SKM-1 (cell line): ENCODE measurements around the gene VPS18.

Source experiments
- DNase-seq: peaks from one replicate; lab custom pipeline; 2025; ENCODE audit not compliant: unreplicated experiment; lab: John Stamatoyannopoulos, UW

The VPS18 gene

GRCh38 chr15:40899536-40900207 is 5.4 kb downstream of the VPS18 start:
- no peak for DNase-seq

GRCh38 chr15:40900256-40901052 is 6.2 kb downstream of the VPS18 start:
- DNase-seq = no peak

- DNase-seq = no peak
Measured at GRCh38 chr15:40901053-40901443, 6.8 kb downstream of the VPS18 start.

- peak; percentile 99 for DNase-seq
Measured at GRCh38 chr15:40902605-40903561, 8.6 kb downstream of the VPS18 start.

GRCh38 chr15:40904552-40905201 is 10.4 kb downstream of the VPS18 start:
- DNase-seq = no peak

- no peak for DNase-seq
Measured at GRCh38 chr15:40906091-40906990, 12.1 kb downstream of the VPS18 start.

- DNase-seq = no peak
Measured at GRCh38 chr15:40906991-40907802, 12.9 kb downstream of the VPS18 start.

GRCh38 chr15:40908095-40908494 is 13.8 kb downstream of the VPS18 start:
- DNase-seq = no peak

- no peak for DNase-seq
Measured at GRCh38 chr15:40909662-40910630, 15.7 kb downstream of the VPS18 start.

- DNase-seq = no peak
Measured at GRCh38 chr15:40911141-40911540, 16.9 kb downstream of the VPS18 start.

GRCh38 chr15:40911693-40912092 is 17.4 kb downstream of the VPS18 start:
- DNase-seq = no peak

- DNase-seq = no peak
Measured at GRCh38 chr15:40912478-40912877, 18.2 kb downstream of the VPS18 start.

- no peak for DNase-seq
Measured at GRCh38 chr15:40914013-40914412, 19.8 kb downstream of the VPS18 start.

GRCh38 chr15:40914486-40914885 is 20.2 kb downstream of the VPS18 start:
- DNase-seq = no peak

GRCh38 chr15:40915116-40915661 is 20.9 kb downstream of the VPS18 start:
- DNase-seq = no peak

- DNase-seq = no peak
Measured at GRCh38 chr15:40915679-40916078, 21.4 kb downstream of the VPS18 start.

GRCh38 chr15:40917585-40917984 is 23.3 kb downstream of the VPS18 start:
- no peak for DNase-seq
